K562 (cell line): ENCODE data around the gene RFX7. TPM values are rescaled to one million over a fixed set of nuclear protein-coding genes. Genes with fewer than 3 reads are reported as not detected.

Source experiments
- BRD9 ChIP-seq: fragments of 450-650 bp; IDR thresholded peaks from 2 replicates; pipeline ENCODE4 v1.6.1; 2018; ENCODE audit warnings: low read depth; ENCODE audit not compliant: partially characterized antibody
- CBX2 ChIP-seq: fragments of 200-600 bp; sonication (generic); IDR thresholded peaks from one replicate; pipeline ENCODE4 v1.6.1; 2012; ENCODE audit warnings: mild to moderate bottlenecking, low read length, inconsistent platforms; ENCODE audit not compliant: insufficient read depth, poor library complexity, severe bottlenecking
- E2F3 ChIP-seq: fragments of 250-450 bp; sonication (Bioruptor Pico); IDR thresholded peaks from 2 replicates; pipeline ENCODE4 v1.4.0; 2020; ENCODE audit warnings: mild to moderate bottlenecking
- EGR1 ChIP-seq: fragments of 450-650 bp; conservative IDR thresholded peaks from 2 replicates; pipeline ENCODE4 v1.6.1; 2017; ENCODE audit warnings: mild to moderate bottlenecking
- ERF ChIP-seq: fragments of 450-650 bp; formaldehyde crosslinking; IDR thresholded peaks from 2 replicates; pipeline ENCODE4 v1.4.0; 2020; ENCODE audit warnings: mild to moderate bottlenecking, mixed read lengths
- FOS ChIP-seq: IDR thresholded peaks from 3 replicates; pipeline ENCODE4 v1.6.1; 2011; ENCODE audit not compliant: insufficient read length; ENCODE audit errors: extremely low read depth
- HCFC1 ChIP-seq: IDR thresholded peaks from 2 replicates; pipeline ENCODE4 v1.6.1; 2012; ENCODE audit warnings: low read depth, low read length, improper control_type of control experiment
- HMGN3 ChIP-seq: IDR thresholded peaks from 2 replicates; pipeline ENCODE4 v1.6.1; 2011; ENCODE audit warnings: borderline replicate concordance, low read depth, mild to moderate bottlenecking, mixed read lengths, low read length; ENCODE audit not compliant: insufficient read length; ENCODE audit errors: extremely low read depth
- IRF2 ChIP-seq: sonication (generic); formaldehyde crosslinking; IDR thresholded peaks from 2 replicates; pipeline ENCODE4 v1.8.1; 2022; ENCODE audit warnings: mild to moderate bottlenecking, missing genetic modification reagents
- KDM4B ChIP-seq, 2 experiments: fragments of 450-650 bp in 1 of 2; sonication (generic) in 1 of 2; IDR thresholded peaks; 2 replicates each; pipeline ENCODE4 v1.6.1; 2016 to 2017; ENCODE audit warnings: borderline replicate concordance in 2 of 2, antibody characterized with exemption in 1 of 2, low read depth in 1 of 2, mild to moderate bottlenecking in 1 of 2
- PURB ChIP-seq: sonication (generic); formaldehyde crosslinking; IDR thresholded peaks from 2 replicates; pipeline ENCODE4 v1.9.0; 2021; ENCODE audit warnings: low read depth, mild to moderate bottlenecking, missing genetic modification reagents
- SAFB2 ChIP-seq: fragments of 200-400 bp; formaldehyde crosslinking; IDR thresholded peaks from 2 replicates; pipeline ENCODE4 v1.6.1; 2018; ENCODE audit warnings: borderline replicate concordance, low read length, low read depth, moderate library complexity; ENCODE audit not compliant: severe bottlenecking
- SMC3 ChIP-seq: conservative IDR thresholded peaks from 2 replicates; pipeline ENCODE4 v1.6.1; 2011; ENCODE audit warnings: low read depth, low read length, improper control_type of control experiment; ENCODE audit not compliant: insufficient read depth
- TARDBP ChIP-seq: fragments of 450-650 bp; IDR thresholded peaks from 2 replicates; pipeline ENCODE4 v1.6.1; 2016
- TSC22D4 ChIP-seq: fragments of 450-650 bp; IDR thresholded peaks from 2 replicates; pipeline ENCODE4 v1.6.1; 2016; ENCODE audit warnings: missing genetic modification characterization, missing biosample characterization, control low read depth
- ZBED1 ChIP-seq: IDR thresholded peaks from 2 replicates; pipeline ENCODE4 v1.6.1; 2014
- ZKSCAN3 ChIP-seq: fragments of 250-450 bp; sonication (Bioruptor Pico); IDR thresholded peaks from 2 replicates; pipeline ENCODE4 v1.4.0; 2020
- ZNF778 ChIP-seq: fragments of 450-650 bp; formaldehyde crosslinking; IDR thresholded peaks from 2 replicates; pipeline ENCODE4 v1.4.0; 2020; ENCODE audit warnings: mild to moderate bottlenecking, moderate library complexity
- polyA plus RNA-seq, 8 experiments: library from polyadenylated mRNA; depleted of rRNA in 4 of 8; stranded (reverse) in 5 of 8; unstranded in 3 of 8; fragments of >200 nt; fragmentation: Nextera tagmentation in 2 of 8; fragmentation: Illumina TruSeq in 1 of 8; extraction: Ambion mirVana in 2 of 8; extraction: Trizol in 1 of 8; gene quantifications; 2 replicates each; pipeline versions ENCODE4 v1.2.1 to v1.2.3, GENCODE V29; 2011 to 2014; ENCODE audit warnings: inconsistent platforms in 1 of 8, missing spikeins in 1 of 8
- total RNA-seq, 7 experiments: library from RNA; depleted of rRNA in 6 of 7; stranded (reverse); fragments of >200 nt in 6 of 7; fragmentation: Illumina TruSeq in 2 of 7; extraction: Trizol in 2 of 7; gene quantifications; 2 replicates each; pipeline versions ENCODE4 v1.2.1 to v1.2.3, GENCODE V29; 2011 to 2021; ENCODE audit warnings: low replicate concordance in 1 of 7
- TF ChIP-seq, protein P1 (sequence below), 3 experiments: fragments of 200-800 bp in 1 of 3; sonication (Bioruptor generic) in 1 of 3; sonication (generic) in 1 of 3; formaldehyde crosslinking in 1 of 3; IDR thresholded peaks; 2 replicates each; pipeline versions ENCODE4 v1.6.1 to v1.8.0; 2016 to 2022; ENCODE audit warnings: mild to moderate bottlenecking in 2 of 3, missing compliant biosample characterization in 2 of 3, missing genetic modification characterization in 2 of 3, missing genetic modification reagents in 1 of 3
- TF ChIP-seq, protein P2 (sequence below): fragments of 450-650 bp; IDR thresholded peaks from 2 replicates; pipeline ENCODE4 v1.6.1; 2018; ENCODE audit warnings: mild to moderate bottlenecking, low read depth; ENCODE audit not compliant: partially characterized antibody
- TF ChIP-seq, protein P3 (sequence below): fragments of 250-450 bp; sonication (Bioruptor Pico); IDR thresholded peaks from 2 replicates; pipeline ENCODE4 v1.4.0; 2020
- TF ChIP-seq, protein P4 (sequence below), 2 experiments: fragments of 250-450 bp in 1 of 2; fragments of 450-650 bp in 1 of 2; sonication (Bioruptor Pico) in 1 of 2; IDR thresholded peaks; 2 replicates each; pipeline versions ENCODE4 v1.6.1 to v1.8.0; 2016 to 2021; ENCODE audit warnings: mild to moderate bottlenecking in 2 of 2, moderate library complexity in 2 of 2, missing compliant biosample characterization in 1 of 2, missing genetic modification characterization in 1 of 2

Gene RFX7
- total and polyA plus RNA-seq, 9 of the 15 experiments (the other 6 are each of a cell fraction or from before 2014, with no cell fraction given) = 2.4 to 17.9 (median 6.3) TPM

DNA sequence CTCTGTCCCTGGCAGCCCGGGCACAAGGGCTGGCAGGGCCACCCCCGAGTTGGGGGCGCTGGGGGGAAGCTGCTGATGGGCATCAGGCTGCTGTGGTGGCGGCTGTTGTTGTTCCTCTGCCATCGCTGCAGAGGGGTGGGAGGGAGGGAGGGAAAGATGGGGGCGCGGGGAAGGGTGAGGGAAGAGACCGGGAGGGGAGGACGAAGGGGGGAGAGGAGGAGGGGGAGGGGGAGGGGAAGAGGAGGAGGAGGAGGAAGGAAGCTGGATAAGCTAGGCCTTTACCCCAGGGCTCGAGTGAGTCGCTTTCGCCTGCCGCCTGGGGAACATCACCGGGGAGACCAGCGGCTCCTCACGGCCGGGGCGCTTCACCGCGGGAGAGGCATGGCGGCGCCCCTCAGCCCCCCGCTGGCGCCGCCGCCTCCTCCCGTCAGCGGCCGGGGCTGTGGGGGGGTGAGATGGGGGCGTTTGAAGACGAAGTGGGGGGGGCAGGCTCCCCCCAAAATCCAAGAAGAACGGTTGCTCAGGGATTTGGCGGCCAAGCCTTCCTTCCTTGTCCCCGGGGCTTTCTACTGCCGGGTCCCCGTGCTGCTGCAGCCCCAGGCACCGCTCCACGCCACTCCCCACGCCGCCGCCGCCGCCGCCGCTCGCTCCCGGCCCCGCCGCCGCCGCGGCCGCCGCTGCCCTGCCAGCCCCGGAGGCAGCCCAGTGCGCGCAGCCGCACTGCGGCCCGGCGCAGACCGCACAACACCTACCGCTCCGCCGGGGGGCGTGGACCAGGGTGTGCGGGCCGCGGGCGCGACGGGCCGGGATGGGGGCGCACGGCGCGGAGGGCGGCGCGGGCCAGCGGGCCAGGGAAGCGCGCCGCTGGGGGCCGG lies at the start of gene RFX7 (continued):
- TF ChIP-seq KDM4B (IDR thresholded peaks at IDR 0.05; ENCODE audit: borderline replicate concordance in 2 of 2, low read depth in 1 of 2) (0 out of 4 replicates have a peak, but pooled peaks of 1 of the 2 experiments have one; percentile 36), IRF2 (CRISPR knock-in tag) (no peak), EGR1 (peak; percentile 33; the same call in 1 of the 2 replicates), FOS (no peak), ERF (peak; percentile 24; the same call in 1 of the 2 replicates), BRD9 (no peak), HMGN3 (peak; percentile 80), E2F3 (CRISPR knock-in tag) (no peak), PURB (CRISPR knock-in tag) (no peak), HCFC1 (peak; percentile 47), TARDBP (no peak; the same call in 1 of the 2 replicates), TSC22D4 (tag) (no peak), ZKSCAN3 (CRISPR knock-in tag) (no peak), CBX2 (no peak), ZBED1 (no peak), ZNF778 (CRISPR knock-in tag) (no peak), SAFB2 (no peak), SMC3 (no peak)
- TF ChIP-seq, protein P1, sequence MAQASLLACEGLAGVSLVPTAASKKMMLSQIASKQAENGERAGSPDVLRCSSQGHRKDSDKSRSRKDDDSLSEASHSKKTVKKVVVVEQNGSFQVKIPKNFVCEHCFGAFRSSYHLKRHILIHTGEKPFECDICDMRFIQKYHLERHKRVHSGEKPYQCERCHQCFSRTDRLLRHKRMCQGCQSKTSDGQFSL (CRISPR knock-in tag; IDR thresholded peaks at IDR 0.05) = peak; percentile 88
- TF ChIP-seq, protein P1 (tag; IDR thresholded peaks at IDR 0.05) = peak in 1 of 2 experiments; percentile 96; a peak in 2 of 4 replicates
- TF ChIP-seq, protein P2, sequence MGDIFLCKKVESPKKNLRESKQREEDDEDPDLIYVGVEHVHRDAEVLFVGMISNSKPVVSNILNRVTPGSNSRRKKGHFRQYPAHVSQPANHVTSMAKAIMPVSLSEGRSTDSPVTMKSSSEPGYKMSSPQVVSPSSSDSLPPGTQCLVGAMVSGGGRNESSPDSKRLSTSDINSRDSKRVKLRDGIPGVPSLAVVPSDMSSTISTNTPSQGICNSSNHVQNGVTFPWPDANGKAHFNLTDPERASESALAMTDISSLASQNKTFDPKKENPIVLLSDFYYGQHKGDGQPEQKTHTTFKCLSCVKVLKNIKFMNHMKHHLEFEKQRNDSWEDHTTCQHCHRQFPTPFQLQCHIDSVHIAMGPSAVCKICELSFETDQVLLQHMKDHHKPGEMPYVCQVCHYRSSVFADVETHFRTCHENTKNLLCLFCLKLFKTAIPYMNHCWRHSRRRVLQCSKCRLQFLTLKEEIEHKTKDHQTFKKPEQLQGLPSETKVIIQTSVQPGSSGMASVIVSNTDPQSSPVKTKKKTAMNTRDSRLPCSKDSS = no peak
- TF ChIP-seq, protein P3, sequence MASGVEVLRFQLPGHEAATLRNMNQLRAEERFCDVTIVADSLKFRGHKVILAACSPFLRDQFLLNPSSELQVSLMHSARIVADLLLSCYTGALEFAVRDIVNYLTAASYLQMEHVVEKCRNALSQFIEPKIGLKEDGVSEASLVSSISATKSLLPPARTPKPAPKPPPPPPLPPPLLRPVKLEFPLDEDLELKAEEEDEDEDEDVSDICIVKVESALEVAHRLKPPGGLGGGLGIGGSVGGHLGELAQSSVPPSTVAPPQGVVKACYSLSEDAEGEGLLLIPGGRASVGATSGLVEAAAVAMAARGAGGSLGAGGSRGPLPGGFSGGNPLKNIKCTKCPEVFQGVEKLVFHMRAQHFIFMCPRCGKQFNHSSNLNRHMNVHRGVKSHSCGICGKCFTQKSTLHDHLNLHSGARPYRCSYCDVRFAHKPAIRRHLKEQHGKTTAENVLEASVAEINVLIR (CRISPR knock-in tag) = no peak
- TF ChIP-seq, protein P4, sequence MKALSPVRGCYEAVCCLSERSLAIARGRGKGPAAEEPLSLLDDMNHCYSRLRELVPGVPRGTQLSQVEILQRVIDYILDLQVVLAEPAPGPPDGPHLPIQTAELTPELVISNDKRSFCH (CRISPR knock-in tag; IDR thresholded peaks at IDR 0.05) = no peak
- TF ChIP-seq, protein P4 (tag; IDR thresholded peaks at IDR 0.05) = no peak
